CD14-positive monocyte (primary cell): ENCODE data around the gene SLC25A25. TPM values are rescaled to one million over a fixed set of nuclear protein-coding genes. Genes with fewer than 3 reads are reported as not detected.

Experiments
- DNase-seq, 3 donors: peaks; one replicate each; pipeline ENCODE4 v3.0.0-alpha.2; 2011 to 2022
- H2AFZ ChIP-seq: 2 replicates; pipeline ENCODE4 v1.6.0; 2012; ENCODE audit warnings: mild to moderate bottlenecking, low read depth, low read length, inconsistent platforms; ENCODE audit not compliant: insufficient read depth, poor library complexity, severe bottlenecking
- H3K27ac ChIP-seq, 2 donors: 1 replicate in 1 of 2; 2 replicates in 1 of 2; pipeline ENCODE4 v1.5.1; 2012 to 2013; ENCODE audit warnings: low read length in 2 of 2, control low read depth in 1 of 2, inconsistent platforms in 1 of 2, low read depth in 1 of 2, mild to moderate bottlenecking in 1 of 2
- H3K27me3 ChIP-seq, 2 donors: one replicate each; pipeline versions ENCODE4 v1.6.0 to v1.6.1; 2011 to 2013; ENCODE audit warnings: low read length in 2 of 2; ENCODE audit not compliant: control insufficient read depth in 2 of 2, insufficient read depth in 2 of 2
- H3K36me3 ChIP-seq, 2 donors: replicated peaks in 1 of 2; 1 replicate in 1 of 2; 2 replicates in 1 of 2; pipeline versions ENCODE4 v1.5.1 to v1.6.1; 2012 to 2013; ENCODE audit warnings: low read length in 2 of 2, control low read depth in 1 of 2, inconsistent platforms in 1 of 2, mild to moderate bottlenecking in 1 of 2; ENCODE audit not compliant: insufficient read depth in 2 of 2, control insufficient read depth in 1 of 2
- H3K4me1 ChIP-seq, 2 donors: 1 replicate in 1 of 2; 2 replicates in 1 of 2; pipeline versions ENCODE4 v1.5.1 to v1.6.1; 2012 to 2013; ENCODE audit warnings: low read length in 2 of 2, control low read depth in 1 of 2, inconsistent platforms in 1 of 2, mild to moderate bottlenecking in 1 of 2, moderate library complexity in 1 of 2; ENCODE audit not compliant: insufficient read depth in 2 of 2, control insufficient read depth in 1 of 2
- H3K4me2 ChIP-seq: replicated peaks from 2 replicates; pipeline ENCODE3; 2012; ENCODE audit warnings: low read length, moderate library complexity, mild to moderate bottlenecking; ENCODE audit not compliant: poor library complexity, severe bottlenecking; ENCODE audit errors: extremely low read depth
- H3K4me3 ChIP-seq, 3 experiments: fragments of 200-600 bp in 1 of 3; sonication (generic) in 1 of 3; replicated peaks in 1 of 3; 1 replicate in 2 of 3; 2 replicates in 1 of 3; pipeline ENCODE4 v1.5.1; 2011 to 2013; ENCODE audit warnings: low read length in 3 of 3, mild to moderate bottlenecking in 3 of 3, control low read depth in 2 of 3, low read depth in 2 of 3, inconsistent platforms in 1 of 3, moderate library complexity in 1 of 3
- H3K79me2 ChIP-seq: 2 replicates; pipeline ENCODE4 v1.6.0; 2012; ENCODE audit warnings: mild to moderate bottlenecking, control low read depth, inconsistent platforms, low read length, moderate library complexity; ENCODE audit not compliant: insufficient read depth
- H3K9ac ChIP-seq: 2 replicates; pipeline ENCODE4 v1.6.0; 2017; ENCODE audit warnings: low read length, mild to moderate bottlenecking; ENCODE audit not compliant: insufficient read depth, poor library complexity, severe bottlenecking
- H3K9me3 ChIP-seq, 2 donors: replicated peaks in 1 of 2; 1 replicate in 1 of 2; 2 replicates in 1 of 2; pipeline versions ENCODE4 v1.5.1 to v1.6.1; 2012 to 2013; ENCODE audit warnings: low read length in 2 of 2, control low read depth in 1 of 2; ENCODE audit not compliant: control insufficient read depth in 1 of 2, insufficient read depth in 1 of 2
- H4K20me1 ChIP-seq: 2 replicates; pipeline ENCODE4 v1.6.0; 2012; ENCODE audit warnings: mild to moderate bottlenecking, low read length, control low read depth, moderate library complexity; ENCODE audit not compliant: insufficient read depth
- H3K27ac Mint-ChIP-seq, 7 donors: one replicate each; pipeline ENCODE4 v1.8.0; 2020; ENCODE audit warnings: mild to moderate bottlenecking in 7 of 7, mixed read lengths in 7 of 7, moderate library complexity in 6 of 7, inconsistent platforms in 2 of 7
- H3K27me3 Mint-ChIP-seq, 3 donors: one replicate each; pipeline ENCODE4 v1.8.0; 2021 to 2022; ENCODE audit warnings: low read depth in 3 of 3, mild to moderate bottlenecking in 3 of 3, mixed read lengths in 3 of 3, moderate library complexity in 3 of 3, inconsistent platforms in 1 of 3
- H3K36me3 Mint-ChIP-seq, 2 donors: one replicate each; pipeline ENCODE4 v1.8.0; 2020; ENCODE audit warnings: mixed read lengths in 2 of 2, inconsistent platforms in 1 of 2, mild to moderate bottlenecking in 1 of 2
- H3K4me1 Mint-ChIP-seq: one replicate; pipeline ENCODE4 v1.8.0; 2020; ENCODE audit warnings: mild to moderate bottlenecking, mixed read lengths
- H3K4me3 Mint-ChIP-seq, 2 donors: one replicate each; pipeline ENCODE4 v1.8.0; 2020; ENCODE audit warnings: mild to moderate bottlenecking in 2 of 2, mixed read lengths in 2 of 2, moderate library complexity in 1 of 2
- H3K9me3 Mint-ChIP-seq, 7 donors: one replicate each; pipeline ENCODE4 v1.8.0; 2020 to 2022; ENCODE audit warnings: mixed read lengths in 7 of 7, mild to moderate bottlenecking in 6 of 7, moderate library complexity in 6 of 7, inconsistent platforms in 2 of 7
- WGBS: methylation state at CpG from one replicate; pipeline ENCODE4 v1.1.5; 2013; ENCODE audit warnings: missing lambda C conversion rate; ENCODE audit not compliant: insufficient coverage; 5-methylcytosine and 5-hydroxymethylcytosine counted together
- intact Hi-C, 2 donors: fragments of 100-400 bp; cut with micrococcal nuclease; formaldehyde crosslinking; loops; one replicate each; pipeline versions ENCODE4 v1.15.0 to v1.15.1; 2023
- polyA plus RNA-seq, 3 donors: library from polyadenylated mRNA; depleted of rRNA in 1 of 3; unstranded in 2 of 3; stranded (reverse) in 1 of 3; fragments of 300-500 nt in 2 of 3; fragments of >200 nt in 1 of 3; fragmentation: Illumina TruSeq in 2 of 3; gene quantifications; 1 replicate in 2 of 3; 2 replicates in 1 of 3; pipeline ENCODE4 v1.2.3, GENCODE V29; 2012 to 2021
- TF ChIP-seq, protein P1 (sequence below): fragments of 200-600 bp; IDR thresholded peaks from one replicate; pipeline ENCODE4 v1.8.0; 2022; ENCODE audit warnings: antibody characterized with exemption, mild to moderate bottlenecking

Gene SLC25A25
- polyA plus RNA-seq, 3 donors, result 5.1 to 43.3 (median 6.3) TPM

DNA sequence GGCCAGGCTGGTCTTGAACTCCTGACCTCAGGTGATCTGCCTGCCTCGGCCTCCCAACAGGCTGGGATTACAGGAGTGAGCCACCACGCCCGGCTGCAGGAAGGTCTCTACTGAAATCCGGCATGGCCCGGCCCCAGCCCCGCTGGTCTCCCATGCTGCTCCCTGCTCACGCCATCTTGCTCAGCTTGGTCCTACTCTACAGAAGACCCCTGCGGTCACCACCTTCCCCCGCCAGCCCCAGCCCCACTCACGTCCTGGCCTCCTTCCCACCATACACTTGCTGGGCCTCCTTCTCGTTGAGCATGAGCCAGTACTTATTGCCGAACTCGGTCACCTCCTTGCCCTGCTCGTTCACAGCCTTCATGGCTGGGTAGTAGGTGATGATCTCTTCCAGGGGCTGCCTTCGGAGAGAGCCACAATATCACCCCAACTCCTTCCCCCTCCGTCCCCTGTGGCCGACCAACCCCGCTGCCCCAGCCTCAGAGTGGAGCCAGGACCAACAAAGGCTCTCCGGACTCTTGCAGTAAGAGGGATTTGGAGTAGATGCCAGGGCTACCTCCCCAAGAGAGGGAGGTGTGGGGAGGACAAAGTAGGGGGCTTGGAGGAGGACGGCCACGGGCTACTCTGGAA is 55.5 kb downstream of the SLC25A25 start:
- Mint-ChIP-seq H3K4me3 (no peak overlapping the region), H3K9me3 (no peaks in the 10 kb centered on the region), H3K27ac (peak overlapping the region in 2 of 7 donors; percentile 45 to 46), H3K4me1 (peaks cover 23% of the 10 kb centered on the region), H3K36me3 (peaks cover 35 to 54% of the 10 kb centered on the region in 2 donors), H3K27me3 (peaks cover under 1 to 4% (median under 1%) of the 10 kb centered on the region in 3 donors)
- peaks cover 25 to 37% of the 10 kb centered on the region in 2 donors for H3K4me1 ChIP-seq
- peaks cover 34 to 44% of the 10 kb centered on the region in 2 donors for H3K36me3 ChIP-seq
- no peak overlapping the region for H2AFZ ChIP-seq
- H3K9ac ChIP-seq, result no peak overlapping the region
- no peak overlapping the region for H3K4me3 ChIP-seq
- peaks cover 24% of the 10 kb centered on the region for H4K20me1 ChIP-seq
- H3K79me2 ChIP-seq, result peaks cover 5% of the 10 kb centered on the region
- no peak for DNase-seq
- H3K9me3 ChIP-seq, result no peaks in the 10 kb centered on the region
- H3K27ac ChIP-seq, result no peak overlapping the region
- TF ChIP-seq, protein P1, sequence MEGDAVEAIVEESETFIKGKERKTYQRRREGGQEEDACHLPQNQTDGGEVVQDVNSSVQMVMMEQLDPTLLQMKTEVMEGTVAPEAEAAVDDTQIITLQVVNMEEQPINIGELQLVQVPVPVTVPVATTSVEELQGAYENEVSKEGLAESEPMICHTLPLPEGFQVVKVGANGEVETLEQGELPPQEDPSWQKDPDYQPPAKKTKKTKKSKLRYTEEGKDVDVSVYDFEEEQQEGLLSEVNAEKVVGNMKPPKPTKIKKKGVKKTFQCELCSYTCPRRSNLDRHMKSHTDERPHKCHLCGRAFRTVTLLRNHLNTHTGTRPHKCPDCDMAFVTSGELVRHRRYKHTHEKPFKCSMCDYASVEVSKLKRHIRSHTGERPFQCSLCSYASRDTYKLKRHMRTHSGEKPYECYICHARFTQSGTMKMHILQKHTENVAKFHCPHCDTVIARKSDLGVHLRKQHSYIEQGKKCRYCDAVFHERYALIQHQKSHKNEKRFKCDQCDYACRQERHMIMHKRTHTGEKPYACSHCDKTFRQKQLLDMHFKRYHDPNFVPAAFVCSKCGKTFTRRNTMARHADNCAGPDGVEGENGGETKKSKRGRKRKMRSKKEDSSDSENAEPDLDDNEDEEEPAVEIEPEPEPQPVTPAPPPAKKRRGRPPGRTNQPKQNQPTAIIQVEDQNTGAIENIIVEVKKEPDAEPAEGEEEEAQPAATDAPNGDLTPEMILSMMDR, result no peak
- H3K4me2 ChIP-seq, result no peak overlapping the region
- WGBS, result 100% methylated on average over 8 of the region's 21 CpGs
- no peaks in the 10 kb centered on the region for H3K27me3 ChIP-seq
- intact Hi-C loops, result no loop called here

DNA sequence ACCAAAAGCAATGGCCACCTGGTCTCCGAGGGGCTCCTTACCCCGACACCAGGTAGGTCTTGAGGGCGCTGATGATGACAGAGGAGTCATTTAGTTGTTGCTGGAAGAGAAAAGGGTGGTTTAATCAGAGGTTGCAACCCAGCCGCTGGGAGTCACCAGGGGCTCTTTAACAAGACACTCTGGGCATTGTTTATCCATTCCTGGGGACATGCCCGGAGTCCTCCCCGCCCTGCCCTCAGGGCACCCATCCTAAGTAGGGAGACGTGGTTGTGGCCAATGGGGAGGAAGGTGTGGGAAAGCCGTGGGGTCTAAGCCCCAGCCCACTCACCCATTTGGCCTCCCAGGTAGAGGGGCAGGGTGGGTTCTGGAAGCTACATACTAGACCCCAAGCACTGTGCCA is 56.4 kb downstream of the SLC25A25 start:
- H3K36me3 ChIP-seq, result peaks cover 34 to 44% of the 10 kb centered on the region in 2 donors
- H3K4me3 ChIP-seq, result no peak overlapping the region
- no peak overlapping the region for H3K27ac Mint-ChIP-seq

More for the DNA sequence above, 56.4 kb downstream of the SLC25A25 start:
- WGBS, result 98% methylated on average over 4 of the region's 8 CpGs
- intact Hi-C loops, result no loop called here
- TF ChIP-seq, protein P1, result no peak
- peaks cover 0 to 2% (median 0%) of the 10 kb centered on the region in 7 donors for H3K9me3 Mint-ChIP-seq
- peaks cover 35 to 57% of the 10 kb centered on the region in 2 donors for H3K36me3 Mint-ChIP-seq
- peaks cover 24% of the 10 kb centered on the region for H4K20me1 ChIP-seq
- H3K9me3 ChIP-seq, result no peaks in the 10 kb centered on the region
- no peak overlapping the region for H2AFZ ChIP-seq
- peaks cover 33 to 45% of the 10 kb centered on the region in 2 donors for H3K4me1 ChIP-seq
- no peak overlapping the region for H3K4me3 Mint-ChIP-seq
- peaks cover 5% of the 10 kb centered on the region for H3K79me2 ChIP-seq
- peaks cover 31% of the 10 kb centered on the region for H3K4me1 Mint-ChIP-seq
- H3K27me3 Mint-ChIP-seq, result peaks cover 0 to 6% (median 0%) of the 10 kb centered on the region in 3 donors
- DNase-seq, result no peak
- no peak overlapping the region for H3K4me2 ChIP-seq
- H3K9ac ChIP-seq, result no peak overlapping the region
- no peak overlapping the region for H3K27ac ChIP-seq
- no peaks in the 10 kb centered on the region for H3K27me3 ChIP-seq
